ENCODE results near the gene SYNDIG1.
"Not testable (repeated sequence)": the region's sequence is repeated elsewhere in the genome, so short reads cannot be mapped to it uniquely, and the experiment has no call there.

Gene SYNDIG1

GRCh38 chr20:24611360-24612140 is 142.1 kb downstream of the SYNDIG1 start:
- no peak for DNase-seq (ENCODE audit: low read depth)

GRCh38 chr20:24612799-24613775 is 143.7 kb downstream of the SYNDIG1 start:
- DNase-seq (ENCODE audit: low read depth) = no peak

- no peak for DNase-seq (ENCODE audit: low read depth)
These were observed 144.9 kb downstream of the SYNDIG1 start for GRCh38 chr20:24614341-24614740.

- DNase-seq (ENCODE audit: low read depth) = no peak
These were observed 145.9 kb downstream of the SYNDIG1 start for GRCh38 chr20:24615353-24615752.

- DNase-seq (ENCODE audit: low read depth) = no peak
These were observed 147.0 kb downstream of the SYNDIG1 start for GRCh38 chr20:24616258-24617079.

GRCh38 chr20:24617080-24617432 is 147.6 kb downstream of the SYNDIG1 start:
- DNase-seq (ENCODE audit: low read depth) = no peak

- DNase-seq (ENCODE audit: low read depth) = no peak
These were observed 148.5 kb downstream of the SYNDIG1 start for GRCh38 chr20:24617757-24618450.

GRCh38 chr20:24618739-24619138 is 149.3 kb downstream of the SYNDIG1 start:
- DNase-seq (ENCODE audit: low read depth) = no peak

- DNase-seq (ENCODE audit: low read depth) = no peak
These were observed 149.8 kb downstream of the SYNDIG1 start for GRCh38 chr20:24619212-24619611.

GRCh38 chr20:24620937-24621519 is 151.6 kb downstream of the SYNDIG1 start:
- no peak for DNase-seq (ENCODE audit: low read depth)

- no peak for DNase-seq (ENCODE audit: low read depth)
These were observed 153.4 kb downstream of the SYNDIG1 start for GRCh38 chr20:24622856-24623255.

- DNase-seq (ENCODE audit: low read depth) = not testable (repeated sequence)
These were observed 156.7 kb downstream of the SYNDIG1 start for GRCh38 chr20:24626141-24626540.

- DNase-seq (ENCODE audit: low read depth) = no peak
These were observed 157.9 kb downstream of the SYNDIG1 start for GRCh38 chr20:24627291-24627690.

GRCh38 chr20:24627926-24628325 is 158.5 kb downstream of the SYNDIG1 start:
- no peak for DNase-seq (ENCODE audit: low read depth)

- DNase-seq (ENCODE audit: low read depth) = no peak
These were observed 159.6 kb downstream of the SYNDIG1 start for GRCh38 chr20:24628985-24629384.

GRCh38 chr20:24629668-24630067 is 160.2 kb downstream of the SYNDIG1 start:
- DNase-seq (ENCODE audit: low read depth) = no peak

GRCh38 chr20:24630486-24631172 is 161.2 kb downstream of the SYNDIG1 start:
- no peak for DNase-seq (ENCODE audit: low read depth)

GRCh38 chr20:24631173-24631505 is 161.7 kb downstream of the SYNDIG1 start:
- no peak for DNase-seq (ENCODE audit: low read depth)

GRCh38 chr20:24632581-24632980 is 163.2 kb downstream of the SYNDIG1 start:
- no peak for DNase-seq (ENCODE audit: low read depth)

- DNase-seq (ENCODE audit: low read depth) = no peak
These were observed 163.6 kb downstream of the SYNDIG1 start for GRCh38 chr20:24633026-24633425.

GRCh38 chr20:24633521-24633920 is 164.1 kb downstream of the SYNDIG1 start:
- no peak for DNase-seq (ENCODE audit: low read depth)
